ENCODE measurements around the gene RALGPS2.

RALGPS2 gene

DNA sequence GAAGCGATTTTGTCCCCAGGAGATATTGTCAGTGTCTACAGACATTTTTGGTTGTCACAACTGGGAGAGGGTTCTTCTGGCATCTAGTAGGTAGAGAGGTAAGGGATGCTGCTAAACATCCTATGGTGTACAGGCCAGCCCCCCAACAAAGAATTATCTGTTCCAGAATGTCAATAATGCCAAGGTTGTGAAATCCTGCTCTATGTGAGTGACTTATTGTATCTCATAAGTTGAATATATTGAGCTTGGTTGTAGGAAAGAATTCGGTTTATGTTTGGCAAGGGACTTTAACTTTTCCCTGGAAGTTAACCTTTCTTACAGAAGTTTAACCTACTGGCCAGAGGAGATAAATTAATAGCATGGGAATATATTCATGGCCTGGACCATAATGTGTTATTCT is 198.5 kb downstream of the RALGPS2 start:
- TF ChIP-seq, protein P1, sequence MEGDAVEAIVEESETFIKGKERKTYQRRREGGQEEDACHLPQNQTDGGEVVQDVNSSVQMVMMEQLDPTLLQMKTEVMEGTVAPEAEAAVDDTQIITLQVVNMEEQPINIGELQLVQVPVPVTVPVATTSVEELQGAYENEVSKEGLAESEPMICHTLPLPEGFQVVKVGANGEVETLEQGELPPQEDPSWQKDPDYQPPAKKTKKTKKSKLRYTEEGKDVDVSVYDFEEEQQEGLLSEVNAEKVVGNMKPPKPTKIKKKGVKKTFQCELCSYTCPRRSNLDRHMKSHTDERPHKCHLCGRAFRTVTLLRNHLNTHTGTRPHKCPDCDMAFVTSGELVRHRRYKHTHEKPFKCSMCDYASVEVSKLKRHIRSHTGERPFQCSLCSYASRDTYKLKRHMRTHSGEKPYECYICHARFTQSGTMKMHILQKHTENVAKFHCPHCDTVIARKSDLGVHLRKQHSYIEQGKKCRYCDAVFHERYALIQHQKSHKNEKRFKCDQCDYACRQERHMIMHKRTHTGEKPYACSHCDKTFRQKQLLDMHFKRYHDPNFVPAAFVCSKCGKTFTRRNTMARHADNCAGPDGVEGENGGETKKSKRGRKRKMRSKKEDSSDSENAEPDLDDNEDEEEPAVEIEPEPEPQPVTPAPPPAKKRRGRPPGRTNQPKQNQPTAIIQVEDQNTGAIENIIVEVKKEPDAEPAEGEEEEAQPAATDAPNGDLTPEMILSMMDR (IDR thresholded peaks at IDR 0.05) = no peak
- Histone ChIP-seq H3K36me3 (no peaks in the 10 kb centered on the region), H3K4me1 (ENCODE audit: control insufficient read depth in 1 of 2, insufficient read depth in 1 of 2, low read depth in 1 of 2, low read length in 1 of 2) (no peaks in the 10 kb centered on the region), H3K27ac (no peak overlapping the region), H3K9me3 (no peaks in the 10 kb centered on the region), H3K4me3 (ENCODE audit: low read depth in 1 of 2, low read length in 1 of 2) (no peak overlapping the region), H3K27me3 (no peaks in the 10 kb centered on the region)

DNA sequence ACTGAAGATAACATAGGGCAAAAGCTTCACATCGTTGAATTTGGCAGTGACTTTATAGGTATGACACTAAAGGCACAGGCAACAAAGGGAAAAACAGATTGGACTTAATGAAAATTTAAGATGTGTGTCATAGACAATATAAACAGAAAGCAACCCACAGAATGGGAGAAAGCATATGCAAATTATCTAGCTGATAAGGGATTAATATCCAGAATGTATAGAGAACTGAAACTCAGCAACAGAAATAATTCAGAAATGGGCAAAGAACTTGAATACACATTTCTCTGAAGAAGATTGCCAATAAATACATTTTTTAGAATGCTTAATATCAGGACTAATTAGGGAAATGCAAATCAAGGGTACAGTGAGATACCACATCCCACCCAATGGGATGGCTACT is 201.0 kb downstream of the RALGPS2 start:
- Histone ChIP-seq H3K4me3 (ENCODE audit: low read depth in 1 of 2, low read length in 1 of 2) (no peak overlapping the region), H3K36me3 (no peaks in the 10 kb centered on the region), H3K4me1 (ENCODE audit: control insufficient read depth in 1 of 2, insufficient read depth in 1 of 2, low read depth in 1 of 2, low read length in 1 of 2) (no peaks in the 10 kb centered on the region), H3K27me3 (no peaks in the 10 kb centered on the region), H3K9me3 (no peaks in the 10 kb centered on the region), H3K27ac (no peak overlapping the region)
- TF ChIP-seq, protein P1 (IDR thresholded peaks at IDR 0.05) = no peak

GRCh38 chr1:178927003-178927402 is 202.0 kb downstream of the RALGPS2 start:
- Histone ChIP-seq H3K4me3 (ENCODE audit: low read depth in 1 of 2, low read length in 1 of 2) (no peak overlapping the region), H3K27me3 (no peaks in the 10 kb centered on the region), H3K9me3 (no peaks in the 10 kb centered on the region), H3K36me3 (no peaks in the 10 kb centered on the region), H3K4me1 (ENCODE audit: control insufficient read depth in 1 of 2, insufficient read depth in 1 of 2, low read depth in 1 of 2, low read length in 1 of 2) (no peaks in the 10 kb centered on the region), H3K27ac (no peak overlapping the region)
- TF ChIP-seq, protein P1 (IDR thresholded peaks at IDR 0.05) = no peak

DNA sequence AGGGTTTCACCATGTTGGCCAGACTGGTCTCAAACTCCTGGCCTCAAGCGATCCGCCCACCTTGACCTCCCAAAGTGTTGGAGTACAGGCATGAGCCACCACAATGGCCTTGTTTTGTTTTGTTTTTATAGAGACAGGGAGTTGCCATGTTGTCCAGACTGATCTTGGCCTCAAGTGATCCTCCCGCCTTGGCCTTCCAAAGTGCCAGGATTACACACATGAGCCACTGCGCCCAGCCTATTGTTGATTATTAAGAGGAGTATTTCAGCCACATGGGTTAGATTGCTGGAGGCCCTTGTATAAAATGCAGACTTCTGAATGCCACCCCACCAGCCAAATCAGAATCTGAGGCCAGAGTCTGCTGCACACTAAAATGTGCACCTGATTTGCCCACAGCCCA is 203.0 kb downstream of the RALGPS2 start:
- TF ChIP-seq, protein P1 (IDR thresholded peaks at IDR 0.05) = no peak
- H3K4me1 ChIP-seq (ENCODE audit: control insufficient read depth in 1 of 2, insufficient read depth in 1 of 2, low read depth in 1 of 2, low read length in 1 of 2) = no peaks in the 10 kb centered on the region
- H3K36me3 ChIP-seq = no peaks in the 10 kb centered on the region
- no peak overlapping the region for H3K4me3 ChIP-seq (ENCODE audit: low read depth in 1 of 2, low read length in 1 of 2)
- H3K9me3 ChIP-seq = no peaks in the 10 kb centered on the region
- H3K27me3 ChIP-seq = no peaks in the 10 kb centered on the region
- no peak overlapping the region for H3K27ac ChIP-seq

DNA sequence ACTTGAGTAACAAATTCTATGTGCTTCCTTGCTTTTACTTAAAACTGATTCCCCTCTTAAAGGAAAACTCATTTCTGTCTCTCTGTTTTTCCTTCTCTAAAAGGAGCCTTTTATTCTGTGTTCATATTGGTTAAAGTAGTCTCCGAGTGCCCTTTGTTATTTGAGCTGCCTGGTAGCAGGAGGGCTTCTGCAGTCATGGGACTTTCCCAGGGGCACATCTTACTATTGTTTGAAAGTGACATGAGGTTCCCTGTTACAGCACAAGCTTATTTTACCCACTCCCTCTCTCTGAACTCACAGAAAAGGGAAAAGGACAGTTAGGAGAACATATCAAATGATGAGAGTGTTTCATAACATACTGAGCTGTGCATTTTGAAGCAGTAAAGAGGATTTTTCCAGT is 203.9 kb downstream of the RALGPS2 start:
- Histone ChIP-seq H3K36me3 (no peaks in the 10 kb centered on the region), H3K9me3 (no peaks in the 10 kb centered on the region), H3K27ac (no peak overlapping the region), H3K4me3 (ENCODE audit: low read depth in 1 of 2, low read length in 1 of 2) (no peak overlapping the region), H3K27me3 (no peaks in the 10 kb centered on the region), H3K4me1 (ENCODE audit: control insufficient read depth in 1 of 2, insufficient read depth in 1 of 2, low read depth in 1 of 2, low read length in 1 of 2) (peaks cover 0 to 4% of the 10 kb centered on the region in 2 experiments)
- TF ChIP-seq, protein P1 (IDR thresholded peaks at IDR 0.05) = no peak

Measured in neutrophil (primary cell).